ENCODE measurements around the gene FCER1G.

The FCER1G gene

GRCh38 chr1:161189036-161189435 lies 26.1 kb upstream of the FCER1G start:
- no peak for DNase-seq

GRCh38 chr1:161190962-161191521 lies 24.1 kb upstream of the FCER1G start:
- DNase-seq = no peak

GRCh38 chr1:161191971-161192370 lies 23.1 kb upstream of the FCER1G start:
- no peak for DNase-seq

- peak; percentile 67 for DNase-seq
Measured at GRCh38 chr1:161192476-161193465, 22.3 kb upstream of the FCER1G start.

- no peak for DNase-seq
Measured at GRCh38 chr1:161193561-161194235, 21.4 kb upstream of the FCER1G start.

GRCh38 chr1:161195171-161195570 lies 19.9 kb upstream of the FCER1G start:
- no peak for DNase-seq

- no peak for DNase-seq
Measured at GRCh38 chr1:161196111-161196510, 19.0 kb upstream of the FCER1G start.

GRCh38 chr1:161196521-161197451 lies 18.3 kb upstream of the FCER1G start:
- peak; percentile 92 for DNase-seq

- DNase-seq = no peak
Measured at GRCh38 chr1:161197560-161198193, 17.4 kb upstream of the FCER1G start.

- peak; percentile 37 for DNase-seq
Measured at GRCh38 chr1:161198194-161198896, 16.8 kb upstream of the FCER1G start.

GRCh38 chr1:161198897-161199431 lies 16.1 kb upstream of the FCER1G start, which contains the start of gene ADAMTS4:
TSS of gene ADAMTS4 (minus strand) at chr1:161199054. CDS start at chr1:161198627, 427 bp downstream.
- DNase-seq = peak; percentile 98

GRCh38 chr1:161199506-161200139 lies 15.5 kb upstream of the FCER1G start:
- peak; percentile 23 for DNase-seq

- no peak for DNase-seq
Measured at GRCh38 chr1:161200421-161200991, 14.6 kb upstream of the FCER1G start.

- peak; percentile 72 for DNase-seq
Measured at GRCh38 chr1:161200992-161201835, 13.9 kb upstream of the FCER1G start.

- peak; percentile 99 for DNase-seq
Measured at GRCh38 chr1:161201836-161202712, 13.0 kb upstream of the FCER1G start, which contains the start of gene NDUFS2. TSS of gene NDUFS2 (plus strand) at chr1:161202367. CDS start at chr1:161202386, 19 bp downstream.

GRCh38 chr1:161206411-161207140 lies 8.5 kb upstream of the FCER1G start:
- DNase-seq = no peak

- no peak for DNase-seq
Measured at GRCh38 chr1:161207173-161207572, 7.9 kb upstream of the FCER1G start.
